Mesothelial cell of epicardium (in vitro differentiated cells): ENCODE measurements around the gene TAF11L14. TPM values are rescaled to one million over a fixed set of nuclear protein-coding genes. Genes with fewer than 3 reads are reported as not detected.

ENCODE experiments used
- DNase-seq, 2 experiments: peaks; one replicate each; pipeline ENCODE4 v3.0.0; 2021; ENCODE audit warnings: low spot score in 2 of 2; ENCODE audit not compliant: unreplicated experiment in 2 of 2
- H3K27ac Mint-ChIP-seq: 2 replicates; pipeline ENCODE4 v1.8.0; 2021; ENCODE audit warnings: mixed read lengths
- H3K27me3 Mint-ChIP-seq: 2 replicates; pipeline ENCODE4 v1.8.0; 2021; ENCODE audit warnings: low read depth, mixed read lengths
- H3K36me3 Mint-ChIP-seq: 2 replicates; pipeline ENCODE4 v1.8.0; 2021; ENCODE audit warnings: mixed read lengths
- H3K4me1 Mint-ChIP-seq: 2 replicates; pipeline ENCODE4 v1.8.0; 2021; ENCODE audit warnings: mixed read lengths
- H3K4me3 Mint-ChIP-seq: 2 replicates; pipeline ENCODE4 v1.8.0; 2021; ENCODE audit warnings: mild to moderate bottlenecking, moderate library complexity, mixed read lengths
- H3K9me3 Mint-ChIP-seq: 2 replicates; pipeline ENCODE4 v1.8.0; 2021; ENCODE audit warnings: mixed read lengths
- total RNA-seq: library from RNA; stranded (reverse); gene quantifications from 3 replicates; pipeline ENCODE4 v1.2.1, GENCODE V29; 2021
- TF ChIP-seq, protein P1 (sequence below): fragments of 200-600 bp; sonication (generic); IDR thresholded peaks from one replicate; pipeline ENCODE4 v1.5.0; 2021; ENCODE audit warnings: antibody characterized with exemption; ENCODE audit not compliant: unreplicated experiment

Gene TAF11L14
- total RNA-seq, 1 donor from 2014 or later: not detected

DNA sequence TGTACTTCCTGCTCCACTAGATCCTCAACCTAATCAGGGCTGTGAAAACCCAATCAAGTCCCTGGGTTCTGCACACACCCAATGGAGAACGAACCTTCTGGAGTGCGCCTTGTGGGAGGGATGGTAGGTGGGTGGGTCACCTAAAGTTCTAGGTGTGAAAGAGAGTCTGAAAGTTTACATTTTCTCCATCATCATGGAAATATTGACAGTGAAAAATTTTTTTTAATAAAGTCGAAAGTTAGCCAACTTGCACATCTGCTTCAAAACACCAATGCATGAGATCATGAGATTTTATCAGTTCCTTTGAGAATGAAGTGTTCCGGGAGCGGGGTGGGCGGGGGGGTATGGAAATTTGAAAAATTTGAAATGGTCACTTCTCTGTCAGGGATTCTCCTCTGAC is 21.7 kb downstream of the TAF11L14 start:
- Mint-ChIP-seq H3K27ac (no peak overlapping the region), H3K4me3 (no peak overlapping the region), H3K9me3 (peaks cover 20% of the 10 kb centered on the region), H3K27me3 (no peaks in the 10 kb centered on the region), H3K36me3 (no peaks in the 10 kb centered on the region), H3K4me1 (no peaks in the 10 kb centered on the region)
- TF ChIP-seq, protein P1, sequence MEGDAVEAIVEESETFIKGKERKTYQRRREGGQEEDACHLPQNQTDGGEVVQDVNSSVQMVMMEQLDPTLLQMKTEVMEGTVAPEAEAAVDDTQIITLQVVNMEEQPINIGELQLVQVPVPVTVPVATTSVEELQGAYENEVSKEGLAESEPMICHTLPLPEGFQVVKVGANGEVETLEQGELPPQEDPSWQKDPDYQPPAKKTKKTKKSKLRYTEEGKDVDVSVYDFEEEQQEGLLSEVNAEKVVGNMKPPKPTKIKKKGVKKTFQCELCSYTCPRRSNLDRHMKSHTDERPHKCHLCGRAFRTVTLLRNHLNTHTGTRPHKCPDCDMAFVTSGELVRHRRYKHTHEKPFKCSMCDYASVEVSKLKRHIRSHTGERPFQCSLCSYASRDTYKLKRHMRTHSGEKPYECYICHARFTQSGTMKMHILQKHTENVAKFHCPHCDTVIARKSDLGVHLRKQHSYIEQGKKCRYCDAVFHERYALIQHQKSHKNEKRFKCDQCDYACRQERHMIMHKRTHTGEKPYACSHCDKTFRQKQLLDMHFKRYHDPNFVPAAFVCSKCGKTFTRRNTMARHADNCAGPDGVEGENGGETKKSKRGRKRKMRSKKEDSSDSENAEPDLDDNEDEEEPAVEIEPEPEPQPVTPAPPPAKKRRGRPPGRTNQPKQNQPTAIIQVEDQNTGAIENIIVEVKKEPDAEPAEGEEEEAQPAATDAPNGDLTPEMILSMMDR: no peak
- no peak for DNase-seq

DNA sequence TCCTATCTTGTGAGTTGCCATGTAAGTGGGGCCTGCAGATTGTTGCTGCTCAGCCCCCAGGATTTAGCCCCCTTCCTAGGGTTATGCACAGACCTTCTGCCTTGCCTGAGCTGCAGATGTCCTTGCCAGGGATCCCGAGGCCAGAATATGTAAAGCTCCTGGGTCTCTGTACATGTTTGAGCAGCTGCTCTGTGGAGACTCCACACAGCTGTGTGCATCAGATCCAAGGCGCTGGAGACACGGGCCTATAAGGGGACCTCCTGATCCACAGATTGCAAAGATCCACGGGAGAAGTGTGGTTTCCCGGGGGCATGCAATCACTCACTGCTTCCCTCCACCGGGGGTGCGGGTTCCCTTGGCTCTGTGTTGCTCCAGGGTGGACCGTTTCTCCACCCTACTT is 28.9 kb downstream of the TAF11L14 start:
- Mint-ChIP-seq H3K4me1 (no peaks in the 10 kb centered on the region), H3K36me3 (no peaks in the 10 kb centered on the region), H3K9me3 (peaks cover 24% of the 10 kb centered on the region), H3K4me3 (no peak overlapping the region), H3K27me3 (no peaks in the 10 kb centered on the region), H3K27ac (no peak overlapping the region)
- no peak for DNase-seq
- TF ChIP-seq, protein P1: no peak

DNA sequence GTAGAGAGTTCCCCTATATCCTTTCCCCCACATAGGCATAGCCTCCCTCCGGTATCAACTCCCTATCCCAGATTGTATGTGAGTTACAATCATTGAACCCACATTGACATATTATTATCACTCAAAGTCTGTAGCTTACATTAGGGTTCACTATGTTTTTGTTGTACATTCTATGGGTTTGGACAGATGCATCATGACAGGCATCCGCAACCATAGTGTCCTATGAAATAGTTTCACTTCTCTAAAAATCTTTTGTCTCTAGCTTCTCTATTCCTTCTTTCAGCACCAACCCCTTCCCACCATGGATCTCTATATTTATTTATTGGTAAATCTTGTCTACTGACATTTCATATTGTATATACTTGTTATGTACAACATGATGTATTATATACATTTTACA is 31.6 kb downstream of the TAF11L14 start:
- DNase-seq: no peak
- no peak overlapping the region for H3K27ac Mint-ChIP-seq
- TF ChIP-seq, protein P1: no peak
- H3K4me3 Mint-ChIP-seq: no peak overlapping the region
- no peaks in the 10 kb centered on the region for H3K4me1 Mint-ChIP-seq
- H3K9me3 Mint-ChIP-seq: peaks cover 5% of the 10 kb centered on the region
- no peaks in the 10 kb centered on the region for H3K36me3 Mint-ChIP-seq
- H3K27me3 Mint-ChIP-seq: no peaks in the 10 kb centered on the region

DNA sequence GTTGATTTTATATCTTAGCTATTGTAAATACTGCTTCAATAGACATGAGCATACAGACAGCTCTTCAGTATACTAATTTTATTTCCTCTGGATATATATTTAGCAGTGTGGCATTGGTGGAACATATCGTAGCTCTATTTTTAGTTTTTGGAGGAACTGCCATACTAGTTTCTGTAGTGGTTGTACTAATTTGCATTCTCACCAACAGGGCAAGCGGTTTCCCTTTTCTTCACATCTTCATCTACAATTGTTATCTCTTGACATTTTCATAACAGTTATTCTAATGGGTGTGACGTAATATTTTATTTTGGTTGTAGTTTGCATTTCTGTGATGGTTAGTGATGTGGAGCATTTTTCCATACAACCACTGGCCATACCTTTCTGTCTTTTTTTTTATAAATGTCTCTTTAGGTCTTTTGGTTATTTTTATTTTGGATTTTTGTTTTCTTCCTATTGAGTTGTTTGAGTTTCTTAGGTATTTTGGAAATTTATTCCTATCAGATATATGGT is 32.5 kb downstream of the TAF11L14 start:
- Mint-ChIP-seq H3K27ac (no peak overlapping the region), H3K27me3 (no peaks in the 10 kb centered on the region), H3K4me3 (no peak overlapping the region), H3K36me3 (peaks cover 1% of the 10 kb centered on the region), H3K4me1 (no peaks in the 10 kb centered on the region), H3K9me3 (peaks cover 5% of the 10 kb centered on the region)
- DNase-seq: no peak
- TF ChIP-seq, protein P1: no peak

DNA sequence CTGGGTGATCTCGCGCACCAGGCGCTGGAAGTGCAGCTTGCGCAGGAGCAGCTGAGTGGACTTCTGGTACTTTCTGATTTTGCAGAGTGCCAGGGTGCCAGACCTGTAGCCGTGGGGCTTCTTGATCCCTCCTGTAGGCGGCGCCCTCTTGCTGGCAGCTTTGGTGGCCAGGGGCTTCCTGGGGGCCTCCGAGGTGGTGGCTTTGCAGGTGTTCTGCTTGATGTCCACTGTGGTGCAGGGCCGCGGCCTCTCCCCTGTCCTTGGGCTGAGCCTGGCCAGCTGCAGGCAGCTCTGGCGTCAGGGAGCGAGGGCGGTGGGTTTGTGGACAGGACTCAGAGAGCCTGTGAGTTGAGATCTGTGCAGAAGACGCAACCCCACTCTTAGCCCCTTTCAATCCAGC is 36.1 kb downstream of the TAF11L14 start:
- no peaks in the 10 kb centered on the region for H3K27me3 Mint-ChIP-seq
- no peak for DNase-seq
- no peak overlapping the region for H3K27ac Mint-ChIP-seq
- peaks cover 12% of the 10 kb centered on the region for H3K9me3 Mint-ChIP-seq
- H3K4me1 Mint-ChIP-seq: peaks cover 10% of the 10 kb centered on the region
- H3K36me3 Mint-ChIP-seq: peaks cover 1% of the 10 kb centered on the region
- no peak overlapping the region for H3K4me3 Mint-ChIP-seq
- TF ChIP-seq, protein P1: no peak

DNA sequence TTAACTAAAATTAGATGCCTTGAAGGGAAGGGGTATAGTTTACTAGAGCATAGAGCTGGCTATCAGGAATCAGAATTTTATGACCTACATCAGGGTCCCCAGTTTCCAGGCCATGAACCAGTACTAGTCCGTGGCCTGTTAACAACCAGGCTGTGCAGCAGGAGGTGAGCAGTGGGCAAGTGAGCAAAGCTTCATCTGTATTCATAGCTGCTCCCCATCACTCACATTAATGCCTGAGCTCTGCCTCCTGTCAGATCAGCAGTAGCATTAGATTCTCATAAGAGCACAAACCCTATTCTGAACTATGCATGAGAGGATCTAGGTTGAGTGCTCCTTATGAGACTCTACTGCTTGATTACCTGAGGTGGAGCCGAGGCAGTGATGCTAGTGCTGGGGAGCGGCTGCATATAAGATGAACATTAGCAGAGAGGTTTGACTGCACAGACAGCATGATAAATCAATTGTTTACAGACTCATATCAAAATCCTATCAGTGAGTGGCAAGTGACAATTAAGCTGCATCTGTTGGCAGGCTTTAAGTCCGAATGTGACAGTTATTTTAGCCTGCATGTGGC is 44.6 kb downstream of the TAF11L14 start:
- no peak overlapping the region for H3K4me3 Mint-ChIP-seq
- TF ChIP-seq, protein P1: no peak
- H3K27me3 Mint-ChIP-seq: peaks cover 7% of the 10 kb centered on the region
- no peaks in the 10 kb centered on the region for H3K4me1 Mint-ChIP-seq
- no peak for DNase-seq
- H3K27ac Mint-ChIP-seq: no peak overlapping the region
- H3K9me3 Mint-ChIP-seq: no peaks in the 10 kb centered on the region
- no peaks in the 10 kb centered on the region for H3K36me3 Mint-ChIP-seq
